Measurements from ENCODE around the gene CIC. TPM values are rescaled to one million over a fixed set of nuclear protein-coding genes. Genes with fewer than 3 reads are reported as not detected.

Gene CIC
- polyA plus RNA-seq, 3 donors = 0.62 to 42.2 (median 0.87) TPM

DNA sequence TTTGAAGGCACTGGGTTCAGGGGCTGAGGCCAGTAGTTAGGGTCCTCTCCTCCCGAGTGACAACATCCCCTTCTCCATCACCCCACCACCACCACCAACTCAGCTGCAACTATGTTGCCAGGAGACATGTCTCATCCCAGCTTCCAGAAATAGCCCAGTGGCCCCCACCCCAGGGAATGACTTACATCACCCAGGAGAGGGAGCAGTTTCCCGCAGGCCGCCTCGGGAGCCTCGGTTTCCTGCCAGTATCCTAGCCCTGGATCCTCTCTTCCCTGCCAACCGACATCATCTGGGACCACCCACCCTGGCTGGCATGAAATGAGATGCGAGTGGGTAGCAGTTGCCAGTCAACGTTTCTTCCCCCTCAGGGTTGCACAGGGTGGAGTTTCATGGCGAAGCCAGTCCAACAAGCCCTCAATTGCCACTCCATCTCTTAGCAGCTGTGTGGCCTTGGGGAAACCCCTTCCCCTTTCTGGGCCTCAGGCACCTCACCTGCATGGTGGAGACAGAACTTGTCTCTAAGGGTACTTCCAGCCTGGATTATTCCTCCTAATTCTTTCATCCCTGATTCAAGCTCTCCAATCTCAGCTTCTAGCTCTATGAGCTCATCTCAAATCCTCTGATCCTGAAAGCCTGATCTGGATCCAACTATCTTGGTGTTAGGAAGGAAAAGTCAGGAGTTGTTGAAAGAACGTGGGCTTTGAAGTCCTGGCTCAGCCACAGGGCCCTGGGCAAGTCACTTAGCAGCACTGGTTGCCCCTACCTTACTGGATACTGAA, 22.7 kb upstream of the CIC start:
- peaks cover 25% of the 10 kb centered on the region for H3K79me2 ChIP-seq (ENCODE audit: insufficient read depth, low read length)
- Mint-ChIP-seq H3K36me3 (peaks cover 9 to 22% of the 10 kb centered on the region in 2 donors), H3K9me3 (no peaks in the 10 kb centered on the region), H3K4me1 (peaks cover 38% of the 10 kb centered on the region), H3K27ac (peak overlapping the region in 4 of 7 donors; percentile 20 to 79 (median 52)), H3K27me3 (ENCODE audit: low read depth in 3 of 3) (peaks cover 0 to 4% (median 3%) of the 10 kb centered on the region in 3 donors), H3K4me3 (no peak overlapping the region)
- H3K27me3 ChIP-seq (ENCODE audit: control insufficient read depth in 2 of 2, insufficient read depth in 2 of 2, low read length in 2 of 2) = no peaks in the 10 kb centered on the region
- no peak overlapping the region for H2AFZ ChIP-seq (ENCODE audit: insufficient read depth, low read depth, low read length, poor library complexity, severe bottlenecking)
- H3K36me3 ChIP-seq (replicated peaks in 1 of 2; ENCODE audit: control insufficient read depth in 1 of 2, insufficient read depth in 2 of 2, low read length in 2 of 2) = peaks cover 4 to 17% of the 10 kb centered on the region in 2 donors
- DNase-seq = peak in 1 of 3 donors; percentile 26
- TF ChIP-seq, protein P1, sequence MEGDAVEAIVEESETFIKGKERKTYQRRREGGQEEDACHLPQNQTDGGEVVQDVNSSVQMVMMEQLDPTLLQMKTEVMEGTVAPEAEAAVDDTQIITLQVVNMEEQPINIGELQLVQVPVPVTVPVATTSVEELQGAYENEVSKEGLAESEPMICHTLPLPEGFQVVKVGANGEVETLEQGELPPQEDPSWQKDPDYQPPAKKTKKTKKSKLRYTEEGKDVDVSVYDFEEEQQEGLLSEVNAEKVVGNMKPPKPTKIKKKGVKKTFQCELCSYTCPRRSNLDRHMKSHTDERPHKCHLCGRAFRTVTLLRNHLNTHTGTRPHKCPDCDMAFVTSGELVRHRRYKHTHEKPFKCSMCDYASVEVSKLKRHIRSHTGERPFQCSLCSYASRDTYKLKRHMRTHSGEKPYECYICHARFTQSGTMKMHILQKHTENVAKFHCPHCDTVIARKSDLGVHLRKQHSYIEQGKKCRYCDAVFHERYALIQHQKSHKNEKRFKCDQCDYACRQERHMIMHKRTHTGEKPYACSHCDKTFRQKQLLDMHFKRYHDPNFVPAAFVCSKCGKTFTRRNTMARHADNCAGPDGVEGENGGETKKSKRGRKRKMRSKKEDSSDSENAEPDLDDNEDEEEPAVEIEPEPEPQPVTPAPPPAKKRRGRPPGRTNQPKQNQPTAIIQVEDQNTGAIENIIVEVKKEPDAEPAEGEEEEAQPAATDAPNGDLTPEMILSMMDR (IDR thresholded peaks at IDR 0.05) = no peak
- H3K4me3 ChIP-seq (replicated peaks in 1 of 3; ENCODE audit: low read depth in 2 of 3, low read length in 3 of 3) = no peak overlapping the region
- peaks cover 28 to 37% of the 10 kb centered on the region in 2 donors for H3K4me1 ChIP-seq (ENCODE audit: control insufficient read depth in 1 of 2, insufficient read depth in 2 of 2, low read length in 2 of 2)
- H3K27ac ChIP-seq (ENCODE audit: low read depth in 1 of 2, low read length in 2 of 2) = no peak overlapping the region
- H4K20me1 ChIP-seq (ENCODE audit: insufficient read depth, low read length) = peaks cover 49% of the 10 kb centered on the region
- no peaks in the 10 kb centered on the region for H3K9me3 ChIP-seq (replicated peaks in 1 of 2; ENCODE audit: control insufficient read depth in 1 of 2, insufficient read depth in 1 of 2, low read length in 2 of 2)
- WGBS (ENCODE audit: insufficient coverage) = 39% methylated on average over 4 of the region's 10 CpGs
- intact Hi-C loops (cut with micrococcal nuclease) = loop anchor here in 1 of 2 donors (10.0 kb wide), 1 partner anchor 112 kb away; the partner anchor contains the start of gene POU2F2
- no peak overlapping the region for H3K9ac ChIP-seq (ENCODE audit: insufficient read depth, low read length, poor library complexity, severe bottlenecking)
- H3K4me2 ChIP-seq (replicated peaks; ENCODE audit: extremely low read depth, low read length, poor library complexity, severe bottlenecking) = no peak overlapping the region

DNA sequence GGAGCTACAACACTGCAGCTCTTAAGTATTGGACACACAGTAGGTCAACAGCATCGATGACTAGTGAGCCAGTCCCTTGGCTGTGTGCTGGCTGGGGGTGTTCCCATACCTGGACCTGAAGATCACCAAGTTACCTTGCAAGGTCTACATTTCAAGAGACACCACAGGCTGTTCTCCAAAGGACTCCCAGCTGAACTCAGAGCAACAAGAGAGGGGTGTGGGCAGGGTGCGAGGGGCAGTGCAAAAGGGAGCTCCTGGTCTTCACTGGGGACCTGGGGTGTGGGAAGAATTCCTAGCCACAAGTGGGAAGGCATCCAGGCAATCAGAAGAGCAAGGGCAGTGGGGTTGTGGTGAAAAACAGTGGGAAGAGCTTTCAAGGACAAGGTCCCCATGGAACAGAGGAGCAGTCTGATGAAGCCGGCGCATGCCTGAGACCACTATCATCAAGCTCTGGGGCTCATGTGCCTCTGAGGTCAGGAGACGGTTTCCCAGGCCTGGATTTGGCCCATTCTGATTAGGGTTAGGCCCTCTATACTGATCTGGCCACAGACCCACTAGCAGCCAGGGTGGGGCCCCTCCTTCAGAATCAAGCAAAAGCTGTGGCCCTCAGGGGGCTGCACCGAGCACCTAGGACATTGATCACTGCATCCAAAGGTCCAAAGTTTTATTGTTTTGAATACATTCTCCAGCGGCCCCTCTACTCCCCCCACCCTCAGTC, 22.0 kb upstream of the CIC start:
- Histone ChIP-seq H3K9ac (ENCODE audit: insufficient read depth, low read length, poor library complexity, severe bottlenecking) (no peak overlapping the region), H3K4me1 (ENCODE audit: control insufficient read depth in 1 of 2, insufficient read depth in 2 of 2, low read length in 2 of 2) (peaks cover 29 to 38% of the 10 kb centered on the region in 2 donors), H3K27ac (ENCODE audit: low read depth in 1 of 2, low read length in 2 of 2) (no peak overlapping the region), H3K79me2 (ENCODE audit: insufficient read depth, low read length) (peaks cover 24% of the 10 kb centered on the region), H4K20me1 (ENCODE audit: insufficient read depth, low read length) (peaks cover 50% of the 10 kb centered on the region), H3K9me3 (replicated peaks in 1 of 2; ENCODE audit: control insufficient read depth in 1 of 2, insufficient read depth in 1 of 2, low read length in 2 of 2) (no peaks in the 10 kb centered on the region), H3K36me3 (replicated peaks in 1 of 2; ENCODE audit: control insufficient read depth in 1 of 2, insufficient read depth in 2 of 2, low read length in 2 of 2) (peaks cover 4 to 17% of the 10 kb centered on the region in 2 donors), H3K27me3 (ENCODE audit: control insufficient read depth in 2 of 2, insufficient read depth in 2 of 2, low read length in 2 of 2) (no peaks in the 10 kb centered on the region), H3K4me2 (replicated peaks; ENCODE audit: extremely low read depth, low read length, poor library complexity, severe bottlenecking) (no peak overlapping the region), H2AFZ (ENCODE audit: insufficient read depth, low read depth, low read length, poor library complexity, severe bottlenecking) (no peak overlapping the region), H3K4me3 (replicated peaks in 1 of 3; ENCODE audit: low read depth in 2 of 3, low read length in 3 of 3) (no peak overlapping the region)
- DNase-seq = no peak
- Mint-ChIP-seq H3K4me3 (no peak overlapping the region), H3K27me3 (ENCODE audit: low read depth in 3 of 3) (peaks cover 0 to 4% (median 3%) of the 10 kb centered on the region in 3 donors), H3K36me3 (peaks cover 9 to 22% of the 10 kb centered on the region in 2 donors), H3K27ac (peak overlapping the region in 3 of 7 donors; percentile 47 to 59 (median 51)), H3K4me1 (peaks cover 39% of the 10 kb centered on the region), H3K9me3 (no peaks in the 10 kb centered on the region)
- WGBS (ENCODE audit: insufficient coverage) = 87% methylated on average over 6 of the region's 7 CpGs
- intact Hi-C loops (cut with micrococcal nuclease) = loop anchor here in 1 of 2 donors (10.0 kb wide), 1 partner anchor 112 kb away; the partner anchor contains the start of gene POU2F2
- TF ChIP-seq, protein P1 (IDR thresholded peaks at IDR 0.05) = no peak

All from CD14-positive monocyte (primary cell).